OCI-LY7 (cell line): ENCODE data around the gene CDK2. TPM values are rescaled to one million over a fixed set of nuclear protein-coding genes. Genes with fewer than 3 reads are reported as not detected.

Source experiments
- BruUV-seq: library from RNA; stranded (reverse); fragments of 400-500 nt; replicated peaks from 2 replicates; lab custom pipeline; 2021; lab: Mats Ljungman, UMichigan
- CTCF ChIA-PET: fragments of 300-600 bp; sonication (Branson Sonifier 250); formaldehyde crosslinking; loops from one replicate; lab custom pipeline; 2022; ENCODE audit warnings: antibody characterized with exemption; ENCODE audit not compliant: unreplicated experiment; lab: Charles Lee
- POLR2A ChIA-PET: fragments of 300-600 bp; sonication (Branson Sonifier 250); formaldehyde crosslinking; loops from one replicate; lab custom pipeline; 2022; ENCODE audit warnings: antibody characterized with exemption; lab: Charles Lee
- DNase-seq: peaks from one replicate; pipeline ENCODE4 v3.0.0-alpha.2; 2015; ENCODE audit warnings: low spot score
- H2AFZ ChIP-seq: fragments of 200-600 bp; sonication (generic), shearing (Covaris generic); 2 replicates; pipeline ENCODE4 v1.6.1; 2014; ENCODE audit warnings: mild to moderate bottlenecking, antibody characterized with exemption, low read length, moderate library complexity
- H3K27ac ChIP-seq: fragments of 200-600 bp; sonication (generic); 2 replicates; pipeline ENCODE4 v1.5.1; 2014; ENCODE audit warnings: mixed run types, low read depth, mild to moderate bottlenecking, moderate library complexity, low read length, inconsistent platforms; ENCODE audit not compliant: poor library complexity, severe bottlenecking
- H3K36me3 ChIP-seq: fragments of 200-600 bp; sonication (generic); 2 replicates; pipeline ENCODE4 v1.6.1; 2014; ENCODE audit warnings: mild to moderate bottlenecking, antibody characterized with exemption, low read length, moderate library complexity, mixed read lengths; ENCODE audit not compliant: insufficient read depth
- H3K4me1 ChIP-seq: fragments of 200-600 bp; sonication (generic); 2 replicates; pipeline ENCODE4 v1.5.1; 2014; ENCODE audit warnings: mild to moderate bottlenecking, low read length; ENCODE audit not compliant: insufficient read depth, poor library complexity, severe bottlenecking
- H3K4me2 ChIP-seq: fragments of 200-600 bp; sonication (generic); 2 replicates; pipeline ENCODE4 v1.6.1; 2014; ENCODE audit warnings: mild to moderate bottlenecking, low read length
- H3K4me3 ChIP-seq: fragments of 200-600 bp; sonication (generic); 2 replicates; pipeline ENCODE4 v1.5.1; 2014; ENCODE audit warnings: mild to moderate bottlenecking, low read depth, low read length; ENCODE audit not compliant: poor library complexity, severe bottlenecking
- H3K79me2 ChIP-seq: fragments of 200-600 bp; sonication (generic); 2 replicates; pipeline ENCODE4 v1.6.1; 2016; ENCODE audit warnings: low read depth, mild to moderate bottlenecking, low read length, moderate library complexity, mixed read lengths; ENCODE audit not compliant: insufficient read depth
- H3K9me2 ChIP-seq: fragments of 200-600 bp; sonication (generic); 2 replicates; pipeline ENCODE4 v1.6.1; 2016; ENCODE audit warnings: mild to moderate bottlenecking, low read length, mixed read lengths; ENCODE audit not compliant: insufficient read depth
- H3K9me3 ChIP-seq: fragments of 200-600 bp; sonication (generic); 2 replicates; pipeline ENCODE4 v1.6.1; 2014; ENCODE audit warnings: mild to moderate bottlenecking, mixed run types, low read length, mixed read lengths
- H4K20me1 ChIP-seq: fragments of 200-600 bp; sonication (generic); 2 replicates; pipeline ENCODE4 v1.6.1; 2014; ENCODE audit warnings: mild to moderate bottlenecking, antibody characterized with exemption, low read length, moderate library complexity, mixed read lengths; ENCODE audit not compliant: insufficient read depth
- EZH2phosphoT487 ChIP-seq: fragments of 200-600 bp; sonication (generic); IDR thresholded peaks from 2 replicates; pipeline ENCODE4 v1.6.1; 2018; ENCODE audit warnings: low read depth, borderline replicate concordance, mild to moderate bottlenecking, mixed run types, antibody characterized with exemption, low read length, moderate library complexity, mixed read lengths
- intact Hi-C: fragments of 100-400 bp; cut with micrococcal nuclease; formaldehyde crosslinking; loops from one replicate; pipeline ENCODE4 v1.10.0; 2022; ENCODE audit not compliant: unreplicated experiment
- total RNA-seq, 2 experiments: library from RNA; depleted of rRNA in 1 of 2; stranded (reverse); fragments of >200 nt in 1 of 2; shearing (Covaris generic) in 1 of 2; gene quantifications; 2 replicates each; pipeline ENCODE4 v1.2.3, GENCODE V29; 2014 to 2022
- TF ChIP-seq, protein P1 (sequence below): fragments of 200-600 bp; sonication (generic); conservative IDR thresholded peaks from 2 replicates; pipeline ENCODE4 v1.5.1; 2014; ENCODE audit warnings: mild to moderate bottlenecking, antibody characterized with exemption, low read length, moderate library complexity, mixed read lengths

The CDK2 gene
- total RNA-seq, 2 experiments from 2014 or later: 68.1 to 81.4 TPM

DNA sequence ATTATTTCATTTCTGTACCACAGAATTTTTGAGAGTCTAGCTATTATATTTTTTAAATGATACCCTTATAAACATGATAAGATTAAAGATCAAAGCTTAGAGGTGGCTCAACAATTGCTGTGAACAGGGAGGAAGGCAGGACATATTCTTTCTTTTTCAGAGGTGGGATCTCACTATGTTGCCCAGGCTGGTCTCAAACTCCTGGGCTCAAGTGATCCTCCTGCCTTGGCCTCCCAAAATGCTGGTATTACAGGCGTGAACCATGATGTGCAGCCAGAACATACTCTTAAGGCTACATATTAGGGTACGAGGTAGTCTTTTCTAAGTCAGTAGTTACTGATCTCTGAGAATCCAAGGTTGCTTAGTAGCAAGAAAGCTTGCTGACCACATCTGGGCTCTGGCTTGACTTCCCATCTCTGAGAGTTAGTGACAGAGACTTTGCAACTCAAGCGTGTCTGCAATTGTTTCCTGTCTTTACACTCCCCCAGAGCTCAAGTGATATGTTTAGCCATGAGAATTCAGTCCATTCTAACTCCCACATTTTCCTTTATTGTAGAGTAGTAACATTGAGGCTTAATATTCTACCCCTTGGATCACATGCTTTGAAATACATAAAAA, 15.8 kb downstream of the CDK2 start:
- Histone ChIP-seq H3K9me2 (no peaks in the 10 kb centered on the region), H3K4me1 (peaks cover 28% of the 10 kb centered on the region), H3K79me2 (no peaks in the 10 kb centered on the region), H3K36me3 (peaks cover 28% of the 10 kb centered on the region), H3K4me2 (peak overlapping the region; percentile 63), H4K20me1 (no peaks in the 10 kb centered on the region), H3K9me3 (no peaks in the 10 kb centered on the region), H3K27ac (peak overlapping the region; percentile 46), H2AFZ (no peak overlapping the region), H3K4me3 (no peak overlapping the region)
- BruUV-seq: no TSS peak
- TF ChIP-seq, protein P1, sequence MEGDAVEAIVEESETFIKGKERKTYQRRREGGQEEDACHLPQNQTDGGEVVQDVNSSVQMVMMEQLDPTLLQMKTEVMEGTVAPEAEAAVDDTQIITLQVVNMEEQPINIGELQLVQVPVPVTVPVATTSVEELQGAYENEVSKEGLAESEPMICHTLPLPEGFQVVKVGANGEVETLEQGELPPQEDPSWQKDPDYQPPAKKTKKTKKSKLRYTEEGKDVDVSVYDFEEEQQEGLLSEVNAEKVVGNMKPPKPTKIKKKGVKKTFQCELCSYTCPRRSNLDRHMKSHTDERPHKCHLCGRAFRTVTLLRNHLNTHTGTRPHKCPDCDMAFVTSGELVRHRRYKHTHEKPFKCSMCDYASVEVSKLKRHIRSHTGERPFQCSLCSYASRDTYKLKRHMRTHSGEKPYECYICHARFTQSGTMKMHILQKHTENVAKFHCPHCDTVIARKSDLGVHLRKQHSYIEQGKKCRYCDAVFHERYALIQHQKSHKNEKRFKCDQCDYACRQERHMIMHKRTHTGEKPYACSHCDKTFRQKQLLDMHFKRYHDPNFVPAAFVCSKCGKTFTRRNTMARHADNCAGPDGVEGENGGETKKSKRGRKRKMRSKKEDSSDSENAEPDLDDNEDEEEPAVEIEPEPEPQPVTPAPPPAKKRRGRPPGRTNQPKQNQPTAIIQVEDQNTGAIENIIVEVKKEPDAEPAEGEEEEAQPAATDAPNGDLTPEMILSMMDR: no peak
- no peak for TF ChIP-seq EZH2phosphoT487
- CTCF ChIA-PET: interaction anchor here (0.5 to 1.1 kb wide), 4 partner anchors 29 to 244 kb away, joined by 3 to 9 read pairs (median 4); no protein-coding TSS in a partner anchor
- intact Hi-C loops: no loop called here
- DNase-seq: peak; percentile 78
- POLR2A ChIA-PET: interaction anchor here (0.6 to 4.2 kb wide), 16 partner anchors 8 to 1647 kb away, joined by 3 to 32 read pairs (median 4); partner anchors contain the start of genes ORMDL2, RAB5B and SARNP

DNA sequence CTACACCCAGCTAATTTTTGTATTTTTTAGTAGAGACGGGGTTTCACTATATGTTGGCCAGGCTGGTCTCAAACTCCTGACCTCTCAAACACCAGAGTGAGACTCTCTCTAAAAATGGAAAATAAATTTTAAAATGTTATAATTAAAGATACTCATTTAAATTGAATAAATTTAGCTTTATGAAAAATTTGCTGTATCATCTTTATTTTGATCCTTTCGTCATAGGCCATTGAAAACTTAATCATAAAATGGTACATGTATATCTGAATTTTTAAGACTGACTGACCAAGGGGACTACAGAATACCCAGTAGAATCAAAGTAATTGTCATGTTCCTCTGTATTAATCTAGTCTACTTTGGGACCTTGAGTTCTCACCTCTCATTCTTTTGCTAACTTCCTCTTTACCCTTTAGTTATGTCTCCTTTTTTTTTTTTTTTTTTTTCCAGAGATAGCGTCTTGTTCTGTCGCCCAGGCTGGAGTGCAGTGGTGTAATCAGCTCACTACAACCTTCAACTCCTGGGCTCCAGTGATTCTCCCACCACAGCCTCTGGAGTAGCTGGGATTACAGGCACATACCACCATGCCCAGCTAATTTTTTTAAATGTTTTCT, 16.7 kb downstream of the CDK2 start:
- no peaks in the 10 kb centered on the region for H3K79me2 ChIP-seq
- H3K36me3 ChIP-seq: peaks cover 32% of the 10 kb centered on the region
- H3K4me1 ChIP-seq: peaks cover 28% of the 10 kb centered on the region
- no peak for TF ChIP-seq EZH2phosphoT487
- TF ChIP-seq, protein P1: no peak
- ChIA-PET POLR2A (interaction anchor here (0.6 to 4.2 kb wide), 11 partner anchors 8 to 254 kb away, joined by 3 to 32 read pairs (median 5); partner anchors contain the start of genes ORMDL2, RAB5B and SARNP), CTCF (interaction anchor here (0.7 kb wide), 1 partner anchor 159 kb away, joined by 3 read pairs; no protein-coding TSS in a partner anchor)
- H3K27ac ChIP-seq: peak overlapping the region; percentile 46
- no peaks in the 10 kb centered on the region for H3K9me2 ChIP-seq
- no TSS peak for BruUV-seq
- intact Hi-C loops: no loop called here
- no peak overlapping the region for H2AFZ ChIP-seq
- H3K4me3 ChIP-seq: no peak overlapping the region
- H3K9me3 ChIP-seq: no peaks in the 10 kb centered on the region
- no peaks in the 10 kb centered on the region for H4K20me1 ChIP-seq
- DNase-seq: peak; percentile 27
- peak overlapping the region; percentile 63 for H3K4me2 ChIP-seq
